Stimulated activated CD4-positive, alpha-beta T cell treated with anti-CD3 and anti-CD28 coated beads, Interleukin-1b, Interleukin-23, amount 100 ng/mL, for 24 hours (primary cell): Measurements from ENCODE around the gene TNRC6B.
A peak's percentile ranks its signal among the peaks of the same experiment; 100 is the strongest.
"Not testable (repeated sequence)": the region's sequence is repeated elsewhere in the genome, so short reads cannot be mapped to it uniquely, and the experiment has no call there.

Experiments
- DNase-seq, 4 experiments: peaks; one replicate each; pipeline ENCODE4 v3.0.0-alpha.2; 2020; ENCODE audit warnings: low read depth in 4 of 4, low spot score in 1 of 4

Gene TNRC6B

DNA sequence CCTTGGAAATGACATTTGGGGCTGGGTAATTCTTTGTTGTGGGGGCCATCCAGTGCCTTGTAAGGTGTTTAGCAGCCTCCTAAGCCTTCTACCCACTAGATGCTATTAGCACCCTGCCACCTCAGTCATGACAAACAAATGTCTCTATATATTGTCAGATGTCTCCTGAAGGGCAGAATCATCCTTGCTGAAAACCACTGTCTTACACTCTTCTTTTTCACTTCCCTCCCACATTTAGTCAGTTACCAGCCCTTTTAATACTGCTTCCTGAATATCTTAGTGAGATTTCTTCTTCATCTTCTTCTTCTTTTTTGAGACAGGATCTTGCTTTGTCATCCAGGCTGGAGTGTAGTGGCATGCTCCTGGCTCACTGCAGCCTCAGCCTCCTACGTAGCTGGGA is 33.1 kb downstream of the TNRC6B start:
- no peak for DNase-seq

DNA sequence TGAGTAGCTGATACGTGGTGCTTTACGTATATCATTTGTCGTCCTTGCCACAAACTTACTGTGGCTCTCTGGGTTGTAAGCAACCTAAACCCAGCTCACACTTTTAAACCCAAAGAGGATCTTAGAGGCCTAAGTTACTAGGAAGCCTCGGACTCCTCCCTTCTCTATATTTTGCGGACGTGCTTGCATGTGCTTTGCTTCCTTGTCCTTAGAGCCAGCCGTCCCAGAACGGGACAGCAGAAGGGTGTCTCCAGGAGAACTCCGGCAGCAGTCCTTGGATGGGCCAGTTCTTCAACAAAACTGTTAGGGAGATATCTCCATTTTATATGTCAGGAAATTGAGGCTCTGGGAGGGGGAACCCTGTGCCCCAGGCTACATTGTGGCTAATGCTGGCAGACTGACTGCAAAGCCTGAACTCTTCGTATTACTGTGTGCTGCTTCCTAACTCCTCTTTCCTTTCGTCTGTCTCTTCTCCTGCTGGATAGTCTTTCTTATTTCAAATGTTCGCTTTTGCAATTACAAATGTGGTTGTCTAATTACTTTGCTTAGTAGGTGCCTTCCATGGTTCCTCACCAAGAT is 33.8 kb downstream of the TNRC6B start:
- no peak for DNase-seq

GRCh38 chr22:40212121-40212520 is 34.4 kb downstream of the TNRC6B start:
- no peak for DNase-seq

DNA sequence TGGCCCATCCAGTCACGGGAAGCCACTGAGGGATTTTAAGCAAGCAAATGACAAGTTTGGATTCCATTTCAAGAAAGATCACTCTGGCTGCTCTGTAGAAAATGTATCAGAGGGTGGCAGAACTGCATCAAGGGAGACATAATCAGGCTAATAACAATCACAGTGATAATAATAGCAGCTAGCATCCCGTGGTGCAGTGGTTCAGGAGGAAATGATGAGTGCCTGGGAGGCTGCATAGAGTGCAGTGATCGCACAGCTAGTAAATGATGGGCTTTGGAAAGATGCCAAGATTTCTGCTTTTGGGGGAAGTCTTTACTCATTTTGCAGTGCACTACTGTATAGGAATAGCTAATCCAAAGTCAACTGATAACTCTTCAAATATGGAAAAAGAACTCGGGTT is 35.8 kb downstream of the TNRC6B start:
- no peak for DNase-seq

DNA sequence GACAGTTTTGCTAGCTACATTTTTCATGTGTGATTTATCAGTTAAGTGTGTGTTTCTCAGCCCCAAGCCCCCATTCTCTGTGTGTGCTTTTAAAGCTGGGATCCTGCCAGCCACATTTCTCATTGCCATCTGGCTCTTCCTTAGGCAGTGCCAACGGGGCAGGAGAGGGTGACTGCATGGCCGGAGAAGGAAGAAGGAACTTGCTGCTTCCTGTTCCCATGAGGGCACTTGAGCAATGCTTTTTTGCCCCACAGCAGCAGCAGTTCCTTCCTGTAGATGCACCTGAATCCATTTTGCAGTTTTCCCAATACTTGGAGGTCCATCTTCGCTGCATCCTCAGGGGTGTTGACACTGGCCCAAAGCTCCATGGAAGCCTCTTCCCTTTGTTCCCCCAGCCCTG is 37.5 kb downstream of the TNRC6B start:
- DNase-seq: no peak

DNA sequence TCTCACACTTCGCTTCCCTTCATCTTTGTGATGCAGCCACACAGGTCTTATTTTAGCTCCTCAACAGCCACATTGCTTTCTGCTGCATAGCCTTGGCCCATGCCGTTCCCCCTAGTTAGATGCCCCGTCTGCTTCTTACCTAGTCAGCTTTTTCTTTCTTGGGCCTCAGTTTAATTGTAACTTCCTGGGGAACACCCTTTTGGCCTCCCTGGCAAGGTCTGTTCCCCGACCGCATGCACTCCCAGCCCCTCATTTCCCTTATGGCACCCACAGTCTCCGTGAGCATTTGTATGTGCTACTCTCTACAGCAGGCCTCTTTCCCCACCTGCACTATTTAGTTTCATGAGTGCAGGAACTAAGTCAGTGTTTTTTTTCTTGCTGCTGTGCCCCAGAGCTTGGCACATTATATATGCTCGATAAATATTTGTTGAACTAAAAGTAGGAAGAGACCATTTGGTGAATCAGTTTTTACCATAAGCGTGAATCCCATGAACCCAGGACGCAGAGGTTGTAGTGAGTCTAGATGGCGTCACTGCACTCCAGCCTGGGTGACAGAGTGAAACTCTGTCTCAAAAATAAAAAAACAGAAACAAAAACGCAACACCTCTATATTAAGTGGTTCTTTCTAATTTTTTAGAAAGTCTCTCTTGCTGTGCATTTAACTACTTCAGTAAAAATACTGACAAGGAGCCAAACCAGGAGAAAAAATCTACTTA is 38.5 kb downstream of the TNRC6B start:
- DNase-seq: no peak

GRCh38 chr22:40218152-40218551 is 40.4 kb downstream of the TNRC6B start:
- no peak for DNase-seq

GRCh38 chr22:40218723-40219294 is 41.1 kb downstream of the TNRC6B start:
- no peak for DNase-seq

GRCh38 chr22:40220316-40221054 is 42.8 kb downstream of the TNRC6B start:
- DNase-seq: no peak

- DNase-seq: no peak
Measured at GRCh38 chr22:40221055-40221414, 43.3 kb downstream of the TNRC6B start.

GRCh38 chr22:40222979-40223378 is 45.3 kb downstream of the TNRC6B start:
- DNase-seq: not testable (repeated sequence)

DNA sequence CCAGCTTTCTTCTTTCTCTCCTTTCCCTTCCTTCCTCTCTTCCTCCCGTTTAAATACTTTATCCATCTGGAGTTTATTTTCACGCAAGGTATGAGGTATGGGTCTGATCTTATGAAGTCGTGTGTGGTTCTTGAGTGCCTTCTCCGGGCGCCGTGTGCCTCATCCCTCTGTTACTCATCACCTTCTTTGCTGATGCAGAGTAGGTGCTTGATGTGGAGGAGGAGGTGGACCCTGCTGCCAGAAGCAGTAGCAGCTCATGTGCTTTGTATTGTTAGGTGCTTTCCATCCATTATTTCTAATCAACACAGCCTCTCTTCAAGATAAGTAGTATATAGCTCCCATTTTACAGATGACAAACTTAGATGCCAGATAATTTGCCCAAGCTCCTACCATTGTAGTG is 47.0 kb downstream of the TNRC6B start:
- DNase-seq: peak in 1 of 4 experiments; percentile 32

DNA sequence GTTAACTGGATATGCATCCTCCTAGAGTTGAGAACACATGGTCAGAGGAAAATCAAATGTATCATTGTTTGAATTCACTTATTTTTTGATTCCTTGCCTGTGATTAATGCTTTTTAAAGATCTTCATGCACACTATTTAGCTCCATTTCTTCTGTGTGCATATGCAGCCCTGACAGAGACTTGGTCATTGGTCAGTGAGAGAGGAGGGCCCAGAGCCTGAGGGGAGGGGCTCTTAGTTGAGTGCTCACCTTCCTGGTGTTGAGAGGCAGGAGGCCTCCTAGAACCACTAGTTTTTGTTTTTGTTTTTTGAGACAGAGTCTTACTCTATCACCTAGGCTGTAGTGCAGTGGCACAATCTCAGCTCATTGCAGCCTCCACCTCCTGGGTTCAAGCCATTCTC is 48.9 kb downstream of the TNRC6B start:
- DNase-seq: no peak

- no peak for DNase-seq
Measured at GRCh38 chr22:40231618-40232313, 54.0 kb downstream of the TNRC6B start.

DNA sequence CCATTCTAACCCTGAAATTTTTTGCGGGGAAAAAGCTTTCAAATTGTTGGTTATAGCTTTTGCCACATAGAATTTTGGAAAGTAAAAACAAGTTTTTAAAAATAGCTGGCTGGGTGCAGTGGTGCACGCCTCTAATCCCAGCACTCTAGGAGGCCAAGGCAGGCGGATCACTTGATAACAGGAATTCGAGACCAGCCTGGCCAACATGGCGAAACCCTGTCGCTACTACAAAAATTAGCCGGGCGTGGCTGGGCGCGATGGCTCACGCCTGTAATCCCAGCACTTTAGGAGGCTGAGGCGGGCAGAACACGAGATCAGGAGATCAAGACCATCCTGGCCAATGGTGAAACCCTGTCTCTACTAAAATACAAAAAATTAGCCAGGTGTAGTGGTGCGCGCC is 54.9 kb downstream of the TNRC6B start:
- no peak for DNase-seq

DNA sequence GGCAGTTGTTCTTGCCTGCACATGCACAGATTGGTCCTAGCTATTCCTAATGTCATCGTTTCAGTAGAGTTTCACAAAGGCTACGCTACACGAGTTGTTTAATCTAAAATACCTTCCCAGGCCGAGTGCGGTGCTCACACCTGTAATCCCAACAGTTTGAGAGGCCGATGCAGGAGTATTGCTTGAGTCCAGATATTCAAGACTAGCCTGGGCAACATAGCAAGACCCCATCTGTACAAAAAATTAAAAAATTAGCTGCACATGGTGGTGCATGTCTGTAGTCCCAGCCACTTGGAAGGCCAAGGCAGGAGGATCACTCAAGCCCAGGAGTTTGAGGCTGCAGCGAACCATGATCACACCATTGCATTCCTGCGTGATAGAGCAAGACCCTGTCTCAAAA is 56.2 kb downstream of the TNRC6B start:
- DNase-seq: no peak

DNA sequence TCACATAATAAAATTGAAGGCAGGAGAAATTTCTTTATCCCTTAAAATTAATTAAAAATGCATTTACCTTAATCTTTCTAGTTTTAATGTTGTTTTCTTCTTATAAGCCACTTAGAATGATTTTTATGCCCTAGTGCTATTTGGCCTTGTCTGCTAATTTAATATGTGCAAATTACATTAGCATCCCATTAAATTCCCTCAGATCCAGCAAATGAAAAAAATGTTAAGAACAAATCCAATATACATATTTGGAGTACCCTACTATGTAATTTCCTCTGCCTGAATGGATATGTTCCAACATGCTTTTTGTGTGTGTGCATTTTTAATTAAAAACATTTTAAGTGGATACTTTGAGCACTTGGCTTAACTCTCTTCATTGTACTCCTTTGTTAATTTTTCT is 56.9 kb downstream of the TNRC6B start:
- DNase-seq: no peak

GRCh38 chr22:40235308-40235707 is 57.6 kb downstream of the TNRC6B start:
- no peak for DNase-seq

DNA sequence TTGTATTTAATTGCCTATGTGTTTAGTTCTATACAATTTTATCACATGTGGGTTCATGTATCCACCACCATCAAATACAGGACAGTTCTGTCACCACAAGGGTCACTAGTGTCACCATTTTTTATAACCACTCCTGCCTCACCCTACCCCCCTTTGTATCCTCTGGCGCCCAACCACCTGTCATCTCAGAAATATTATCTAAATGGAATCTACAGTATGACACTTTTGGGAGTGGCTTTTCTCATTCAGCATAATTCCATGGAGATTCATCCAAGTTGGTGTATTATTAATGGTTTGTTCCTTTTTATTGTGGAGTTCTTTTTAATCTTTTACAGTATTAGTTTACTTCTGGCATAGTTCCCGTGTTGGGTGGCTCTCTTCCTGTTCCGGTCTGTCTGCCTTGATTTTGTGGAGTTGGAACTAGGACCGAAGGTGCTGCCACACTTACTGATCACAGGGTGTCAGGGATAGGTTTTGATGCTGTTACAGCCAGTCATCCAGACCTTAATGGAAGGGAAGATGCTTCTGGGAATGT is 58.5 kb downstream of the TNRC6B start:
- no peak for DNase-seq

GRCh38 chr22:40237241-40237640 is 59.5 kb downstream of the TNRC6B start:
- no peak for DNase-seq

GRCh38 chr22:40237788-40238424 is 60.2 kb downstream of the TNRC6B start:
- no peak for DNase-seq
